K562 (cell line): ENCODE data around the gene LLGL2. TPM values are rescaled to one million over a fixed set of nuclear protein-coding genes. Genes with fewer than 3 reads are reported as not detected.

Experiments used
- BCL6 ChIP-seq: fragments of 250-450 bp; sonication (Bioruptor Pico); IDR thresholded peaks from 2 replicates; pipeline ENCODE4 v1.4.0; 2020
- HEY1 ChIP-seq: fragments of 250-450 bp; sonication (Bioruptor Pico); IDR thresholded peaks from 2 replicates; pipeline ENCODE4 v1.5.0; 2020; ENCODE audit warnings: mild to moderate bottlenecking, moderate library complexity, borderline replicate concordance
- ZNF699 ChIP-seq: fragments of 250-450 bp; sonication (Bioruptor Pico); IDR thresholded peaks from 2 replicates; pipeline ENCODE4 v1.8.0; 2021; ENCODE audit warnings: mild to moderate bottlenecking, moderate library complexity; ENCODE audit not compliant: insufficient replicate concordance
- polyA plus RNA-seq, 8 experiments: library from polyadenylated mRNA; depleted of rRNA in 4 of 8; stranded (reverse) in 5 of 8; unstranded in 3 of 8; fragments of >200 nt; fragmentation: Nextera tagmentation in 2 of 8; fragmentation: Illumina TruSeq in 1 of 8; extraction: Ambion mirVana in 2 of 8; extraction: Trizol in 1 of 8; gene quantifications; 2 replicates each; pipeline versions ENCODE4 v1.2.1 to v1.2.3, GENCODE V29; 2011 to 2014; ENCODE audit warnings: inconsistent platforms in 1 of 8, missing spikeins in 1 of 8
- total RNA-seq, 7 experiments: library from RNA; depleted of rRNA in 6 of 7; stranded (reverse); fragments of >200 nt in 6 of 7; fragmentation: Illumina TruSeq in 2 of 7; extraction: Trizol in 2 of 7; gene quantifications; 2 replicates each; pipeline versions ENCODE4 v1.2.1 to v1.2.3, GENCODE V29; 2011 to 2021; ENCODE audit warnings: low replicate concordance in 1 of 7
- TF ChIP-seq, protein P1 (sequence below): fragments of 250-450 bp; sonication (Bioruptor Pico); IDR thresholded peaks from 2 replicates; pipeline ENCODE4 v1.8.0; 2021; ENCODE audit warnings: borderline replicate concordance, mild to moderate bottlenecking, moderate library complexity; ENCODE audit not compliant: poor library complexity, severe bottlenecking
- TF ChIP-seq, protein P2 (sequence below), 2 experiments: fragments of 450-650 bp in 1 of 2; sonication (generic) in 1 of 2; formaldehyde crosslinking in 1 of 2; IDR thresholded peaks in 1 of 2; conservative IDR thresholded peaks in 1 of 2; 2 replicates each; pipeline versions ENCODE4 v1.6.1 to v1.8.1; 2016 to 2023; ENCODE audit warnings: mild to moderate bottlenecking in 2 of 2, moderate library complexity in 2 of 2, inconsistent platforms in 1 of 2, missing genetic modification reagents in 1 of 2
- TF ChIP-seq, protein P3 (sequence below), 2 experiments: fragments of 450-650 bp; formaldehyde crosslinking in 1 of 2; IDR thresholded peaks; 2 replicates each; pipeline versions ENCODE4 v1.4.0 to v1.6.1; 2014 to 2020; ENCODE audit warnings: mild to moderate bottlenecking in 2 of 2, borderline replicate concordance in 1 of 2, low read depth in 1 of 2
- TF ChIP-seq, protein P4 (sequence below): fragments of 450-650 bp; IDR thresholded peaks from 2 replicates; pipeline ENCODE4 v1.6.1; 2016; ENCODE audit warnings: low read depth

Gene LLGL2
- total and polyA plus RNA-seq, 9 of the 15 experiments (the other 6 are each of a cell fraction or from before 2014, with no cell fraction given), result 0.32 to 24.4 (median 10.2) TPM

DNA sequence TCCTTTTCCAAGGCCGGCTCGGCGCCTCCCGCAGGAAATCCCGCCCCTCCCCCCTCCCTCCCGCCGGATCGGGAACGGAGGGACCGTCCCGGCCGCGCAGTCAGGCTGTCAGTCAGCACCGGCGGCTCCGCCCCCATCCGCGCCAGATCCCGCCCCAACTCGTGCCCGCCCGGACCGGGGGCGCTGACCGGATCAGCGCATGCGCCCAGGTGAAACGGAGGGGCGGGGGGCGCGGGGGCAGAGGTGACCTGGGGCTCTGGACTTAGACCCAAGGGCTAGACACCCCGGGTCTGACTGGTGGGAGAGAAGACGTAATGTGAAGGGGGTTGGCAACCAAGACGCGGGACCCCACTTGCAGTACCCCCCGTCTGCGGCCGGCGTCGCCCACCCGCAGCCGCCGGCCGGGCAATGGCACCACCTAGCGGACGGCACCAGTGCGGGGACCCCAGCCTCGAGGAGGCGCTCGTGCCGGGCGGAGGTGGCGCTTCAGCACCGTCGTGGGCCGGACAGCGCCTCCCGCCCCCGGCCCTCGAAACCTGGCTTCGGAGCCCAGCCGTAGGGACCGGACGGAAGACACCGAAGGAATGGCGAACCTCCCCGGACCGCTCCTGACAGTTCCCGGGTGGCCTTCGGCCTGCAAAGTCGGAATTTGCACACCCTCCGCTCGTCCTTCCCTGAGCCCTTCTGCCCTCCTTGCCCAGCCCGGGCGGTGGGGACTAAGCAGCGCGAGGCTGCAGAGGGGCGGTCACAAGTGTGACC lies 9.8 kb upstream of the LLGL2 start, which contains the start of gene CASKIN2 (continued):
- TF ChIP-seq, protein P1, sequence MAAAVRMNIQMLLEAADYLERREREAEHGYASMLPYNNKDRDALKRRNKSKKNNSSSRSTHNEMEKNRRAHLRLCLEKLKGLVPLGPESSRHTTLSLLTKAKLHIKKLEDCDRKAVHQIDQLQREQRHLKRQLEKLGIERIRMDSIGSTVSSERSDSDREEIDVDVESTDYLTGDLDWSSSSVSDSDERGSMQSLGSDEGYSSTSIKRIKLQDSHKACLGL (CRISPR knock-in tag), result peak; percentile 62
- TF ChIP-seq BCL6 (CRISPR knock-in tag), result no peak
- TF ChIP-seq, protein P2, sequence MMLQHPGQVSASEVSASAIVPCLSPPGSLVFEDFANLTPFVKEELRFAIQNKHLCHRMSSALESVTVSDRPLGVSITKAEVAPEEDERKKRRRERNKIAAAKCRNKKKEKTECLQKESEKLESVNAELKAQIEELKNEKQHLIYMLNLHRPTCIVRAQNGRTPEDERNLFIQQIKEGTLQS (IDR thresholded peaks at IDR 0.05), result no peak
- TF ChIP-seq, protein P2 (CRISPR knock-in tag; conservative IDR thresholded peaks at IDR 0.05), result no peak
- no peak for TF ChIP-seq HEY1 (CRISPR knock-in tag)
- no peak for TF ChIP-seq ZNF699
- TF ChIP-seq, protein P3, sequence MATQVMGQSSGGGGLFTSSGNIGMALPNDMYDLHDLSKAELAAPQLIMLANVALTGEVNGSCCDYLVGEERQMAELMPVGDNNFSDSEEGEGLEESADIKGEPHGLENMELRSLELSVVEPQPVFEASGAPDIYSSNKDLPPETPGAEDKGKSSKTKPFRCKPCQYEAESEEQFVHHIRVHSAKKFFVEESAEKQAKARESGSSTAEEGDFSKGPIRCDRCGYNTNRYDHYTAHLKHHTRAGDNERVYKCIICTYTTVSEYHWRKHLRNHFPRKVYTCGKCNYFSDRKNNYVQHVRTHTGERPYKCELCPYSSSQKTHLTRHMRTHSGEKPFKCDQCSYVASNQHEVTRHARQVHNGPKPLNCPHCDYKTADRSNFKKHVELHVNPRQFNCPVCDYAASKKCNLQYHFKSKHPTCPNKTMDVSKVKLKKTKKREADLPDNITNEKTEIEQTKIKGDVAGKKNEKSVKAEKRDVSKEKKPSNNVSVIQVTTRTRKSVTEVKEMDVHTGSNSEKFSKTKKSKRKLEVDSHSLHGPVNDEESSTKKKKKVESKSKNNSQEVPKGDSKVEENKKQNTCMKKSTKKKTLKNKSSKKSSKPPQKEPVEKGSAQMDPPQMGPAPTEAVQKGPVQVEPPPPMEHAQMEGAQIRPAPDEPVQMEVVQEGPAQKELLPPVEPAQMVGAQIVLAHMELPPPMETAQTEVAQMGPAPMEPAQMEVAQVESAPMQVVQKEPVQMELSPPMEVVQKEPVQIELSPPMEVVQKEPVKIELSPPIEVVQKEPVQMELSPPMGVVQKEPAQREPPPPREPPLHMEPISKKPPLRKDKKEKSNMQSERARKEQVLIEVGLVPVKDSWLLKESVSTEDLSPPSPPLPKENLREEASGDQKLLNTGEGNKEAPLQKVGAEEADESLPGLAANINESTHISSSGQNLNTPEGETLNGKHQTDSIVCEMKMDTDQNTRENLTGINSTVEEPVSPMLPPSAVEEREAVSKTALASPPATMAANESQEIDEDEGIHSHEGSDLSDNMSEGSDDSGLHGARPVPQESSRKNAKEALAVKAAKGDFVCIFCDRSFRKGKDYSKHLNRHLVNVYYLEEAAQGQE (IDR thresholded peaks at IDR 0.05; ENCODE audit: borderline replicate concordance), result peak; percentile 100
- TF ChIP-seq, protein P3 (CRISPR knock-in tag; IDR thresholded peaks at IDR 0.05; ENCODE audit: low read depth), result peak; percentile 100
- TF ChIP-seq, protein P4, sequence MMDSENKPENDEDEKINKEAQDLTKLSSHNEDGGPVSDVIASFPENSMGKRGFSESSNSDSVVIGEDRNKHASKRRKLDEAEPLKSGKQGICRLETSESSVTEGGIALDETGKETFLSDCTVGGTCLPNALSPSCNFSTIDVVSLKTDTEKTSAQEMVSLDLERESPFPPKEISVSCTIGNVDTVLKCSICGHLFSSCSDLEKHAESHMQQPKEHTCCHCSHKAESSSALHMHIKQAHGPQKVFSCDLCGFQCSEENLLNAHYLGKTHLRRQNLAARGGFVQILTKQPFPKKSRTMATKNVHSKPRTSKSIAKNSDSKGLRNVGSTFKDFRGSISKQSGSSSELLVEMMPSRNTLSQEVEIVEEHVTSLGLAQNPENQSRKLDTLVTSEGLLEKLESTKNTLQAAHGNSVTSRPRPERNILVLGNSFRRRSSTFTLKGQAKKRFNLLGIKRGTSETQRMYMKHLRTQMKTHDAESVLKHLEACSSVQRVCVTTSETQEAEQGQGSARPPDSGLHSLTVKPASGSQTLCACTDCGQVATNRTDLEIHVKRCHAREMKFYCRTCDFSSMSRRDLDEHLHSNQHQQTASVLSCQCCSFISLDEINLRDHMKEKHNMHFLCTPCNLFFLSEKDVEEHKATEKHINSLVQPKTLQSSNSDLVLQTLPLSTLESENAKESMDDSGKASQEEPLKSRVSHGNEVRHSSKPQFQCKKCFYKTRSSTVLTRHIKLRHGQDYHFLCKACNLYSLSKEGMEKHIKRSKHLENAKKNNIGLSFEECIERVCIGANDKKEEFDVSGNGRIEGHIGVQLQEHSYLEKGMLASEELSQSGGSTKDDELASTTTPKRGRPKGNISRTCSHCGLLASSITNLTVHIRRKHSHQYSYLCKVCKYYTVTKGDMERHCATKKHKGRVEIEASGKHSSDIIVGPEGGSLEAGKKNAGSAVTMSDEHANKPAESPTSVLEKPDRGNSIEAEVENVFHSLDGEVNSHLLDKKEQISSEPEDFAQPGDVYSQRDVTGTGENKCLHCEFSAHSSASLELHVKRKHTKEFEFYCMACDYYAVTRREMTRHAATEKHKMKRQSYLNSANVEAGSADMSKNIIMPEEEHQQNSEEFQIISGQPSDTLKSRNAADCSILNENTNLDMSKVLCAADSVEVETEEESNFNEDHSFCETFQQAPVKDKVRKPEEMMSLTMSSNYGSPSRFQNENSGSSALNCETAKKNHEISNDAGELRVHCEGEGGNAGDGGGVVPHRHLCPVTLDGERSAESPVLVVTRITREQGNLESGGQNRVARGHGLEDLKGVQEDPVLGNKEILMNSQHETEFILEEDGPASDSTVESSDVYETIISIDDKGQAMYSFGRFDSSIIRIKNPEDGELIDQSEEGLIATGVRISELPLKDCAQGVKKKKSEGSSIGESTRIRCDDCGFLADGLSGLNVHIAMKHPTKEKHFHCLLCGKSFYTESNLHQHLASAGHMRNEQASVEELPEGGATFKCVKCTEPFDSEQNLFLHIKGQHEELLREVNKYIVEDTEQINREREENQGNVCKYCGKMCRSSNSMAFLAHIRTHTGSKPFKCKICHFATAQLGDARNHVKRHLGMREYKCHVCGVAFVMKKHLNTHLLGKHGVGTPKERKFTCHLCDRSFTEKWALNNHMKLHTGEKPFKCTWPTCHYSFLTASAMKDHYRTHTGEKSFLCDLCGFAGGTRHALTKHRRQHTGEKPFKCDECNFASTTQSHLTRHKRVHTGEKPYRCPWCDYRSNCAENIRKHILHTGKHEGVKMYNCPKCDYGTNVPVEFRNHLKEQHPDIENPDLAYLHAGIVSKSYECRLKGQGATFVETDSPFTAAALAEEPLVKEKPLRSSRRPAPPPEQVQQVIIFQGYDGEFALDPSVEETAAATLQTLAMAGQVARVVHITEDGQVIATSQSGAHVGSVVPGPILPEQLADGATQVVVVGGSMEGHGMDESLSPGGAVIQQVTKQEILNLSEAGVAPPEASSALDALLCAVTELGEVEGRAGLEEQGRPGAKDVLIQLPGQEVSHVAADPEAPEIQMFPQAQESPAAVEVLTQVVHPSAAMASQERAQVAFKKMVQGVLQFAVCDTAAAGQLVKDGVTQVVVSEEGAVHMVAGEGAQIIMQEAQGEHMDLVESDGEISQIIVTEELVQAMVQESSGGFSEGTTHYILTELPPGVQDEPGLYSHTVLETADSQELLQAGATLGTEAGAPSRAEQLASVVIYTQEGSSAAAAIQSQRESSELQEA, result no peak
